GM19193 (cell line): ENCODE data around the gene ARL16.

Source experiments
- POLR2A ChIP-seq: IDR thresholded peaks from 4 replicates; pipeline ENCODE4 v1.6.1; 2011; ENCODE audit not compliant: insufficient read depth, insufficient read length; ENCODE audit errors: extremely low read depth

The ARL16 gene

GRCh38 chr17:81651692-81652091 lies 31.9 kb downstream of the ARL16 start:
- no peak for TF ChIP-seq POLR2A

DNA sequence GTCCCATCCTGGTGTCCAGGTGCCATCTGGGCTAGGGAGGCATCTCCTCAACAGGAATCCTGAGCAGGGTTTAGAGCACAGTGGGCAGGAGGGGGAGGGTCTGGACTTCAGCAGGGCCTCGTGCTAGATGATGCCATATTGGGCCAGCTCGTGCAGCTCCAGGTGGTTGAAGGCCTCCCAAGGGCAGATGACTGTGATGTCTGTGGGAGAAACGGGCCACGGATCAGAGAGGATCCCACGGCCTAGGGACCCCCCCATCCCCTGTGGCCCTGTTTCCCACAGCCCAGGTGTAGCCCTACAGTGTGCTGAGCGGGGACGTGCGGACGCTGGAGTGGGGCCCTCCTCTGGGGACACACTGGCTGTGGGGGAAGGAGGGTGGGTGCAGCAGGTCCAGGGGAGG lies 32.6 kb downstream of the ARL16 start:
- no peak for TF ChIP-seq POLR2A

- no peak for TF ChIP-seq POLR2A
These were observed 34.9 kb downstream of the ARL16 start for GRCh38 chr17:81648707-81649085.

- no peak for TF ChIP-seq POLR2A
These were observed 35.4 kb downstream of the ARL16 start for GRCh38 chr17:81648013-81648706.

- no peak for TF ChIP-seq POLR2A
These were observed 36.0 kb downstream of the ARL16 start for GRCh38 chr17:81647640-81648012.

DNA sequence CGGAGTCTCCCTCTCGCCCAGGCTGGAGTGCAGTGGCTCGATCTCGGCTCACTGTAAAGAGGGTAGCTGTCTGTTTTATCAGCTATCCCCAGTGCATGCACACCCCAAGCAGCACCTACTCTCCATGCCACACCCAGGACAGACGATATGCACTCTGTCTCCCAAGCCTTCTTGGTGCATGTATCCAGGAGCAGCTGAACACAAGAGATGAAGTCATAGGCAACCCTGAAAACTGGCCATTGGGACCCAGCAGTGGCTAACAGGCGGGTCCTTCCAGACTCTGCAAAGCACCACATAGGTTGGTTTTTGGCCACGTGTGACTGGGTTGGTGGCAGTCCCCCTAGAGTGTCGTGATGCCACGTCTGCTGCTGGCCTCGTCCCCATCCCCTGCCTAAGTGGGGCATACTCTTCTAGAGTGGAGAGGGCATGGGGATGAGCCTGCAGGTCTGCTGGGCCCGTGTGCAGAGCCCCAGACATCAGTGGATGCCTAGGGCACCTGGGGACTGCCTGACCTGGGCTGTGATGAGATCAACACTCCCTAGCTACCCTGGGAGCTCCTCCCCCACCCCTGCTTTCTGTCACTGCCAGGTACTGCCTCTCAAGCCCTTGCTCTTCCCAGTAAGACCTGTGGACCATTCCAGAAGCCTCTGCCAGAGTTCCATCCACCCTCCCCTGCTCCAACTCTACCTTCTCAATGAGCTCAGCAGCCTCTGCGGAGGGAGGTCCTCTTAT lies 36.6 kb downstream of the ARL16 start:
- no peak for TF ChIP-seq POLR2A

DNA sequence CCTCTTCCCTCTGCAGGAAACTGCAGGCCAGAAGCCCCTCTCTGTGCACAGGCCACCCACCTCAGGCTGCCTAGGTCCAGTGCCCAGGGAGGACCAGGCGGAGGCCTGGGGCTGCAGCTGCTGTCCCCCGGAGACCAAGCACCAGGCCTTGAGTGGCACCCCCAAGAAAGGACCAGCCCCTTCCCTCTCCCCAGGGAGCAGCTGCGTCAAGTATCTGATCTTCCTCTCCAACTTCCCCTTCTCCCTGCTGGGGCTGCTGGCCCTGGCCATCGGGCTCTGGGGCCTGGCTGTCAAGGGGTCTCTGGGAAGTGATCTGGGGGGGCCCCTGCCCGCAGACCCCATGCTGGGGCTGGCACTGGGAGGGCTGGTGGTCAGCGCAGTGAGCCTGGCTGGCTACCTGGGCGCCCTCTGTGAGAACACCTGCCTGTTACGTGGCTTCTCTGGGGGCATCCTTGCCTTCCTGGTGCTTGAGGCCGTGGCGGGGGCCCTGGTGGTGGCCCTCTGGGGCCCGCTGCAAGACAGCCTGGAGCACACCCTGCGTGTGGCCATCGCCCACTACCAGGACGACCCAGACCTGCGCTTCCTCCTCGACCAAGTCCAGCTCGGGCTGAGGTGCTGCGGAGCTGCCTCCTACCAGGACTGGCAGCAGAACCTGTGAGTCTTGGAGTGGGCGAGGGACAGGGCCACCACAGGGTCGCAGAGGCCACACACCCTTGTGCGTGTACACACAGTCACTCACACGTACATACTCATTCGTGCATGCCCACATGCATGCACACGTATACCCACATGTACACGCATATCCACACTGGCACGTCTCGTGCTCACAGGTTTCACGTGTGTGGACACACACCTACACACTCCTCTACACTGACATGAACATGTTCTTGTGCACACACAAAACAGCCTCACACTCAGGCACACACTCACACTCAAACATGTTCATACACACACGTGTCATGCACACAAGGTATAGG lies 38.3 kb downstream of the ARL16 start:
- TF ChIP-seq POLR2A = no peak

DNA sequence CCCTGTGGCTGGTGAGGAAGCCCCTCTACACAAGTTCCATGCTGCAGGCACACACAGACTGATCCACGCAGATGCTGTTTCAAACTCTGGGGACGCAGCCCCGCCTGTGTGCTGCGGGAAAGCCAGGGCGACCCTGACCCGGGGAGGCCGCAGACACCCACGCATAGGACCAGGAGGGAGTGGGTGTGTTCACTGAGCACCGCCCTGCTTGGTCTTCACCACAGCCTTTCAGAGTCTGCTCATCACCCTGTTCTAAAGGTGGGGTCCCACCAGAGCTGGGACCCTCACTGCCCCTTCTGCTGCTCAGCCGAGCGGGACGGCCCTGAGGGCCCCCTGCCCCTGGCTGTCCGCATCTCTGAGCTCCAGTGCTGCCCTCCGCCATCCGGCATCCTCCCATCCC lies 39.1 kb downstream of the ARL16 start:
- TF ChIP-seq POLR2A = no peak

GRCh38 chr17:81641825-81642489 lies 41.6 kb downstream of the ARL16 start:
- no peak for TF ChIP-seq POLR2A

GRCh38 chr17:81640011-81640410 lies 43.6 kb downstream of the ARL16 start:
- TF ChIP-seq POLR2A = no peak

DNA sequence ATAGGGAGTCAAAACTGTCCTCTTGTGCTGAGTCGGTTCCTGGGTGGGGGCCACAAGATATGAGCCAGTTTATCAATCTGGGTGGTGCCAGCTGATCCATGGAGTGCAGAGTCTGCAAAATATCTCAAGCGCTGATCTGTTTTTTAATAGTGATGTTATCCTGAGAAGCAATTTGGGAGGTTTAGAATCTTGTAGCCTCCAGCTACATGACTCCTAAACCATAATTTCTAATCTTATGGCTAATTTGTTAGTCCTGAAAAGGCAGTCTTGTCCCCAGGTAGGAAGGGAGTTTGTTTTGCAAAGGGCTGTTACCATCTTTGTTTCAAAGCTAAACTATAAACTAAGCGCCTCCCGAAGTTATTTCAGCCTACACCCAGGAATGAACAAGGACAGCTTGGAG lies 44.9 kb downstream of the ARL16 start:
- TF ChIP-seq POLR2A = no peak

DNA sequence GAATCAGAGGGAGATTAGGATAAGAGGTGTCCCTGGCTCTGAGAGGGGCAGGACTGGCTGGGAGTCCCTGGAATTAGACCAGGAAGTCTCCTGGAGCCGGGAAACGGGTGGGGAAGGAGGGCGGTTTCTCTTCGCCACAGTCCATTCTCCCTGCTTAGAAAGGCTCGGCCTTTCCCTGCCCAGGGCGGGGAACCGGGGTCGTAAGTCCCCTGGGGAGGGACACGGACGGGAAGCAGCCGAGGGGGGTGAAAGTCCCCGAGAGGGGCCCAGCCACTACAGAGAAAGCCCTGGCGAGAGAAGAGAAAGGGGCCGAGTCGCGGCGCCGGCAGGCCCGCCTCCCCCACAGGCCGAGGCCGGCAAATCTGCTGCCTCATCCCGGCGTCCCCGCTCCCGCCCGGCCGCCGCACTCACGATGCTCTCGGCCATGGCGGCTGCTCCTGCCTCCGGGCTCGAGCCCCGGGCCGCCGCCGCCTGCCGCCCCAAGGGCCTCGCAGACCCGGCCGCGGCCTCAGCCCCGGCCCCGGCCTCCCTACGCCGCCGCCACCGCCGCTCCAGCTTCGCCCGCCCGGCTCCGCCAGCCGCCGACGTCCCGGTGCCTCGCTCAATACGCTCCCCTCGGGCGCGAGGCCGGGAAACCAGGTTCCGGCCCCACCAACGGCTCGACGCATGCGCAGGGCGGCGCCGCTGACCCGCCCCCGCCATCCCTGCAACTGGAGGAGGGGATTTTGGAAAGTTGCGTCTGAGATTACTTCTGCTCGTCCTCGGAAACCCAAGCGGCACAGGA lies 46.9 kb downstream of the ARL16 start, which contains the start of the genes NPLOC4 and TSPAN10:
TSS of gene NPLOC4 (minus strand) at position 608 of the 784 bp plus-strand sequence. CDS start at position 426, 182 bp downstream.
TSS of gene TSPAN10 (plus strand) at position 692 of the 784 bp plus-strand sequence. CDS start 5,217 bp downstream, outside the sequence.
- peak; percentile 86 for TF ChIP-seq POLR2A

DNA sequence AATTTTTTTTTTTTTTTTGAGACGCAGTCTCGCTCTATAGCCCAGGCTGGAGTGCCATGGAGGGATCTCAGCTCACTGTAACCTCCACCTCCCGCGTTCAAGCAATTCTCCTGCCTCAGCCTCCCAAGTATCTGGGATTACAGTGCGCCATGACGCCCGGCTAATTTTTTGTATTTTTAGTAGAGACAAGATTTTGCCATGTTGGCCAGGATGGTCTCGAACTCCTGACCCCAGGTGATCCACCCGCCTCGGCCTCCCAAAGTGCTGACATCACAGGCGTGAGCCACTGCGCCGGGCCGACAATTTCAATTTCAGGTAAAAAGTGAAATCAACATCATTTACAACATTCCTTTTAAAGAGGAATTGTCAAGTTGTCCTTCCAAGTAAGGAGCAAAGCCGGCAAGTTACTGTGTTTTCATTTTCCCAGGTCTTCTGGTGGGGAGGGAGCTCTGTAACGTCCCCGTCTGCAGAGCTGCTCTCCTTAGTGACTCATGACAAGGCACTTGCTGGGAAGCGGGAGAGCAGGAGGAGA lies 47.6 kb downstream of the ARL16 start:
- TF ChIP-seq POLR2A = no peak
